Keratinocyte (primary cell): Measurements from ENCODE around the gene TNPO2. TPM values are rescaled to one million over a fixed set of nuclear protein-coding genes. Genes with fewer than 3 reads are reported as not detected.

Experiments used
- DNase-seq: peaks from one replicate; pipeline ENCODE4 v3.0.0-alpha.2; 2011; ENCODE audit warnings: low read depth, missing footprints, low spot score
- FAIRE-seq: peaks from 2 replicates; lab custom pipeline; 2011; peaks lifted over from hg19 to GRCh38; lab: Jason Lieb, UNC
- H2AFZ ChIP-seq: 2 replicates; pipeline ENCODE4 v1.6.0; 2012; ENCODE audit warnings: low read length, control low read depth, inconsistent platforms; ENCODE audit not compliant: control insufficient read depth
- H3K27ac ChIP-seq: 2 replicates; pipeline ENCODE4 v1.5.1; 2011; ENCODE audit warnings: low read length; ENCODE audit not compliant: control insufficient read depth, insufficient read depth
- H3K27me3 ChIP-seq: 3 replicates; pipeline ENCODE4 v1.6.0; 2011; ENCODE audit warnings: low read length; ENCODE audit not compliant: control insufficient read depth, insufficient read depth; ENCODE audit errors: extremely low read depth
- H3K36me3 ChIP-seq, 2 experiments: 2 replicates in 1 of 2; 3 replicates in 1 of 2; pipeline ENCODE4 v1.5.1; 2011; ENCODE audit warnings: low read length in 2 of 2, mild to moderate bottlenecking in 1 of 2; ENCODE audit not compliant: control insufficient read depth in 2 of 2, insufficient read depth in 2 of 2; ENCODE audit errors: extremely low read depth in 1 of 2
- H3K4me1 ChIP-seq: 3 replicates; pipeline ENCODE4 v1.5.1; 2011; ENCODE audit warnings: low read length; ENCODE audit not compliant: control insufficient read depth, insufficient read depth; ENCODE audit errors: extremely low read depth
- H3K4me2 ChIP-seq: 3 replicates; pipeline ENCODE4 v1.6.0; 2011; ENCODE audit warnings: low read depth, low read length; ENCODE audit not compliant: control insufficient read depth, insufficient read depth; ENCODE audit errors: extremely low read depth
- H3K4me3 ChIP-seq, 3 experiments: fragments of 200-600 bp in 1 of 3; sonication (generic) in 1 of 3; 2 replicates in 2 of 3; 3 replicates in 1 of 3; pipeline ENCODE4 v1.5.1; 2011 to 2016; ENCODE audit warnings: low read length in 3 of 3, mild to moderate bottlenecking in 3 of 3, control low read depth in 2 of 3, inconsistent platforms in 1 of 3, low read depth in 1 of 3, mixed read lengths in 1 of 3, mixed run types in 1 of 3, moderate library complexity in 1 of 3; ENCODE audit not compliant: control insufficient read depth in 2 of 3, insufficient read depth in 2 of 3; ENCODE audit errors: extremely low read depth in 1 of 3
- H3K79me2 ChIP-seq: 2 replicates; pipeline ENCODE4 v1.6.0; 2012; ENCODE audit warnings: low read length; ENCODE audit not compliant: control insufficient read depth, insufficient read depth
- H3K9ac ChIP-seq: 3 replicates; pipeline ENCODE4 v1.6.0; 2011; ENCODE audit warnings: low read length; ENCODE audit not compliant: control insufficient read depth, insufficient read depth; ENCODE audit errors: extremely low read depth
- H3K9me1 ChIP-seq: 3 replicates; pipeline ENCODE4 v1.6.0; 2011; ENCODE audit warnings: low read length; ENCODE audit not compliant: control insufficient read depth, insufficient read depth; ENCODE audit errors: extremely low read depth
- H3K9me3 ChIP-seq: 2 replicates; pipeline ENCODE4 v1.5.1; 2012; ENCODE audit warnings: low read depth, low read length; ENCODE audit not compliant: control insufficient read depth
- H4K20me1 ChIP-seq: 3 replicates; pipeline ENCODE4 v1.6.0; 2011; ENCODE audit warnings: low read length; ENCODE audit not compliant: control insufficient read depth, insufficient read depth; ENCODE audit errors: extremely low read depth
- CTCF ChIP-seq, 3 experiments: IDR thresholded peaks in 1 of 3; conservative IDR thresholded peaks in 1 of 3; optimal IDR thresholded peaks in 1 of 3; 2 replicates in 2 of 3; 3 replicates in 1 of 3; pipeline versions ENCODE3 to v1.5.1; 2011; ENCODE audit warnings: low read length in 3 of 3, mild to moderate bottlenecking in 3 of 3, moderate library complexity in 2 of 3, control low read depth in 1 of 3, inconsistent platforms in 1 of 3; ENCODE audit not compliant: insufficient read depth in 2 of 3; ENCODE audit errors: extremely low read depth in 1 of 3
- EZH2 ChIP-seq: IDR thresholded peaks from one replicate; pipeline ENCODE4 v1.6.1; 2012; ENCODE audit warnings: inconsistent platforms, mild to moderate bottlenecking, low read length, moderate library complexity
- dilution Hi-C: fragments of 300-500 bp; cut with MboI; formaldehyde crosslinking; loops from one replicate; pipeline ENCODE4 v1.7.0; 2020; ENCODE audit warnings: low sequenced_read_pairs; ENCODE audit not compliant: extremely low pct_ligation_motif_present
- polyA plus RNA-seq, 5 experiments: library from polyadenylated mRNA; depleted of rRNA in 3 of 5; stranded (reverse) in 3 of 5; stranded (forward) in 1 of 5; unstranded in 1 of 5; fragments of >200 nt; gene quantifications; 1 replicate in 1 of 5; 2 replicates in 3 of 5; 3 replicates in 1 of 5; pipeline versions ENCODE4 v1.2.1 to v1.2.3, GENCODE V29; 2011 to 2012; ENCODE audit warnings: missing spikeins in 2 of 5, low read depth in 1 of 5, low replicate concordance in 1 of 5

The TNPO2 gene
- polyA plus RNA-seq, 1 donor (not counting 4 experiments of a cell fraction or from before 2014, with no cell fraction given) = 75.3 TPM

- Histone ChIP-seq H3K9ac (no peak overlapping the region), H3K4me3 (no peak overlapping the region), H3K79me2 (peaks cover 3% of the 10 kb centered on the region), H3K27me3 (no peaks in the 10 kb centered on the region), H3K27ac (no peak overlapping the region), H3K4me1 (peaks cover 9% of the 10 kb centered on the region), H3K9me3 (no peaks in the 10 kb centered on the region), H3K36me3 (peaks cover 19 to 31% of the 10 kb centered on the region in 2 experiments), H3K9me1 (no peaks in the 10 kb centered on the region), H4K20me1 (peaks cover 6% of the 10 kb centered on the region), H3K4me2 (no peak overlapping the region), H2AFZ (no peak overlapping the region)
- no peak for FAIRE-seq
- TF ChIP-seq EZH2 (no peak), CTCF (optimal IDR thresholded peaks at IDR 0.05 in 1 of 3, IDR thresholded peaks at IDR 0.05 in 1 of 3, conservative IDR thresholded peaks at IDR 0.05 in 1 of 3; ENCODE audit: extremely low read depth in 1 of 3, insufficient read depth in 2 of 3, low read length in 3 of 3) (no peak)
- DNase-seq = no peak
- dilution Hi-C loops = no loop called here
Observed at GRCh38 chr19:12770922-12771321, 47.2 kb upstream of the TNPO2 start.

- DNase-seq = no peak
- no peaks in the 10 kb centered on the region for H3K27me3 ChIP-seq
- TF ChIP-seq EZH2 (no peak), CTCF (optimal IDR thresholded peaks at IDR 0.05 in 1 of 3, IDR thresholded peaks at IDR 0.05 in 1 of 3, conservative IDR thresholded peaks at IDR 0.05 in 1 of 3; ENCODE audit: extremely low read depth in 1 of 3, insufficient read depth in 2 of 3, low read length in 3 of 3) (peak in 1 of 3 experiments; percentile 19)
- peaks cover 3% of the 10 kb centered on the region for H3K79me2 ChIP-seq
- no peak overlapping the region for H3K27ac ChIP-seq
- H3K9me3 ChIP-seq = no peaks in the 10 kb centered on the region
- peaks cover 6% of the 10 kb centered on the region for H4K20me1 ChIP-seq
- FAIRE-seq = no peak
- no peak overlapping the region for H3K4me3 ChIP-seq
- no peaks in the 10 kb centered on the region for H3K9me1 ChIP-seq
- dilution Hi-C loops = no loop called here
- H3K36me3 ChIP-seq = peaks cover 18 to 37% of the 10 kb centered on the region in 2 experiments
- H3K4me1 ChIP-seq = peaks cover 8% of the 10 kb centered on the region
- no peak overlapping the region for H3K9ac ChIP-seq
- no peak overlapping the region for H2AFZ ChIP-seq
- H3K4me2 ChIP-seq = no peak overlapping the region
Observed at GRCh38 chr19:12769689-12770088, 46.0 kb upstream of the TNPO2 start.
